GM21360 (cell line): ENCODE results near the gene PNMA8A.
"Not testable (repeated sequence)": the region's sequence is repeated elsewhere in the genome, so short reads cannot be mapped to it uniquely, and the experiment has no call there.

Source experiments
- ATAC-seq: cut with Tn5 transposase; IDR thresholded peaks from one replicate; pipeline ENCODE4 v1.9.1; 2021; ENCODE audit warnings: mild to moderate bottlenecking, moderate library complexity; ENCODE audit not compliant: unreplicated experiment

PNMA8A gene

DNA sequence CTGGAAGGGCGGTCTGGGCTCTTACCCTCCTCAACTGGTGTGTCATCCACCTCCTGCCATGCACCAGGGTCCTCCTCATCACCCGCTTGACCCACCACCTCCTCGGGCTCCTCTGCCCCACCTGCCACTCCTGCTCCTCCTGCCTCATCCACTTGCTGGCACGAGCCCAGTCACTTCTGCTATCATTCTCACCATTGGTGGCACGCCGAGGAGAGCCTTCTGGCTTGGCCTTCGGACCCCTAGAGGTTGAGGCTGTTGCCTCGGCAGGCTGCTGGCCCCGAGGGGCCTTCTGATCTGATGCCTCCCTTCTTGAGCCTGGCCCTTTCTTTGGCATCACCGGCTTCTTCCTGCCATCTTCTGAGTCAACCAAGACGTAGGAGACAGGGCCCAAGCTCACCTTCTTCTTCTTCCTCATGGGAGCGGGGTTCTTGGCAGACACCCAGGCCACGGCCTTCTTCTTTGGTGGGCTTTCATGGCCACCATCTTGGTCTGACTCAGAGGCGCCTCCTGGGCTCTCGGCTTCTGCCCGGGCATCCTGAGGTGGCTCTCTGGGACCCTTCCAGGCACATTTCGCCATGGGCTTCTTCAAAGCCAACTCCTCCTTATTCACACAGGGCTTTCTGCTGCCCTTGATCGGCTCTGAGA lies 1.7 kb downstream of the PNMA8A start:
- no peak for ATAC-seq

DNA sequence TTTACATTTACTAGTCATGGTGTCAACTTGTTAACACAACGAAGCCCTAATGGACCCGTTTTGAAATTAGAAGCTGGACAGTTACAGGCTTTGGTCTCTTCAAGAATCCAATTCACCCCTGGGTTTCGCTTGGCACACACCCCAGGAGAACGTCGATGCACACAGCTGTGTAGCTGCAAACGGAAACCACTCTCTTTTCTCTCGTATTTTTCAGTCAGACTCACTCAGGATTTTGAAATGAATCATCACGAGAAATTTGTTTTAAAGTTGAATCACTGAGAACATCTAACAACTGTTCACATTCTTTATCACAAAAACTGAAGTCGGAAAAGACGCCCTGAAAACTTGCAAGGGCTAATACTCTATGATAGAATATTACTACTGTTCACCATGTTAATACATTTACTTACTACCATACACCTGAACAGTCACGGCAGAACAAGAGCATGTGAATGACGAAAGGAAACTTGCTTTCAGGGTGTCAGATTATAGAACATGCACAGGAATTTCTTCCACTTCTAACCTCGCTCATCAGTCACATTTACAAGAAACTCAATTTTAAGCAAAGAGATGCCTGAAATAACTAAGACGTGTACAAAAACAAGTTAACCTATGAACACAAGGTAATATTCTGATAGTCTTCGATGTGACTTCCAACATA lies 4.7 kb downstream of the PNMA8A start:
- ATAC-seq, result no peak

DNA sequence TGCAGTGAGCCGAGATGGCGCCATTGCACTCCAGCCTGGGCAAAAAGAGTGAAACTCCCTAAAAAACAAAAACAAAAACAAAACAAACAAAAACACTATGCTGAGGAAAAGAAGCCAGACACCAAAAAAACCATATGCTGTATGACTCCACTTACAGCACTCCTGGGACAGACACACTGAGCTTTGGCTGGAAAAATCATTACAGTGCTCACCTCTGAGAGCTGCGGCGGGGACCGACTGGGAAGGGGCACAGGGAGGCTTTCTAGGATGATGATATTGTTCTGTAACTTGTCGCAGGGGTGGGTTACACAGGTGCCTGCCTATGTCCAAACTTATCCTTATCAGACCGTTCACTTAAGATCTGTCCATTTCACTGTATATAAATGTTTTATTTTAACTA lies 7.8 kb downstream of the PNMA8A start:
- no peak for ATAC-seq

DNA sequence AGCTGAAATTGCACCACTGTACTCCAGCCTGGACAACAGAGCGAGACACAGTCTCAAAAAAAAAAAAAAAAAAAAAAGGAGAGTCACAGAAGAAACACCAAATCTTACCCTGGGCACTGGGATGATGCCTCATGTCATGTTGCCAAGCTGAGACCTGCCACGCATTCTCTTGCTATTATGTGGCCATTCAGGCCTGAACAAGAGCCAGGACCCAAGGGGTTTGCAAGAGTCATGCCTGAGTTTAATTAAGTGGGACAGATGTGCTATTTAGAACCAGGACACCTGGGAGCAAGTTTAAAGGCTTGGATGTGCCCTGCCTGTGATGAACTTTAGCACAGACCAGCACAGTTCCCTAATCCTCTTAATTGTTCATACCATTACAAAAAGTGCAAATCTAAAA lies 9.8 kb downstream of the PNMA8A start:
- no peak for ATAC-seq

DNA sequence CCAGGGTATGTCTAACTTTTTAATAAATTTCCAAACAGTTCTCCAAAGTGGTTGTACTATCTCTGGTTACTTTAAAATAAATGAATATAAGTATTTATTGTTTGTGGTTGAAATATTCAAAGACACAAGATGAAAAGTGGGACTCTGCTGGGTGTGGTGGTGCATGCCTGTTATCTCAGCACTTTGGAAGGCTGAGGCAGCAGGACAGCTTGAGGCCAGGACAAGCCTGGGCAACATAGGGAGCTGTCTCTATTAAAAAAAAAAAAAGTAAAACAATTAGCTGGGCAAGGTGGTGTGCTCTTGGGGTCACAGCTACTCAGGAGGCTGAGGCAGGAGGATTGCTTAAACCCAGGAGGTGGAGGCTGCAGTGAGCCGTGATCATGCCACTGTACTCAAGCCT lies 10.4 kb downstream of the PNMA8A start:
- ATAC-seq, result no peak

DNA sequence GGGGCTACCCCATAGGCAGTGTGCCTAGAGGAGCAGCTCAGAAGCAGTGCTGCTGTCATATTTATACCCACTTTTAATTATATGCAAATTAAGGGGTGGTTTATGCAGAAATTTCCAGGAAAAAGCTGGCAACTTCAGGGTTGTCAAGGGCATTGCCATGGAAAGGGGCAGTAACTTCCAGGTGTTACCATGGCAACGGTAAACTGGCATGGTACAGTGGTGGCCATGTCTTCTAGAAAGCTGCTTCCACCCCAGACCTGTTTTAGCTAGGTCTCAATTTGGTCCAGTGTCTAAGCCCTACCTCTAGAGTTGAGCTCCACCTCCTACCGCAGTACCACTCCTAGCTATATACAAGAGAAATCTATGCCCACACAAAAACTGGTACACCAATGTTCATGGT lies 11.3 kb downstream of the PNMA8A start:
- ATAC-seq, result no peak

DNA sequence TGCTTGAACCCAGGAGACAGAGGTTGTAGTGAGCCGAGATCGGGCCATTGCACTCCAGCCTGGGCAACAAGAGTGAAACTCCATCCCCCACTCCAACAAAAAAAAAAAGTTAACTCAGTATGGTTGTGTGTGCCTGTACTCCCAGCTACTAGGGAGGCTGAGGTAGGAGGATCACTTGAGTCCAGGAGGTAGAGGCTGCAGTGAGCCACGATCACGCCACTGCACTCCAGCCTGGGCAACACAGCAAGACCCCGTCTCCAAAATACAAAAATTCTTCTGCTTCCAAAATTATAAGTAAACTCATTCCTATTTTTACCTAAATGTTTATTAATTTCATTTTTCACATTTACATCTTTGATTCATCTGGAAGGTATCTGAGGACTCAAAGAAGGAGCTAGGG lies 14.4 kb downstream of the PNMA8A start:
- ATAC-seq, result no peak

DNA sequence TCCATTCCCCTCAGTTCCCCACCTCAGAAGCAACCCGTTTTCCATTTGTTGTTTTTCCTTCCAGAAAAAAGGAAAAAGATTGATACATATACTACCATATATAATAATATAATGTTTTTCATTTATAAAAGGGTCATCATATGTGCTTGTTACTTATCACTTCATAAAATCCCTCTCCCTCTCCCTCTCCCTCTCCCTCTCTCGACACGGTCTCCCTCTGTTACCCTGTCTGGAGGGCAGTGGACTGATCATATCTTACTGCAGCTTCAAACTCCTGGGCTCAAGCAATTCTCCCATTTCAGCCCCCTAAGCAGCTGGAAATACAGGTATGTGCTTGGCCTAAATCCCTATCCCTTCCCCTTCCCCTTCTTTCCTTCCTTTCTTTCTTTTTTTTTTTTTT lies 17.1 kb downstream of the PNMA8A start:
- ATAC-seq, result no peak

DNA sequence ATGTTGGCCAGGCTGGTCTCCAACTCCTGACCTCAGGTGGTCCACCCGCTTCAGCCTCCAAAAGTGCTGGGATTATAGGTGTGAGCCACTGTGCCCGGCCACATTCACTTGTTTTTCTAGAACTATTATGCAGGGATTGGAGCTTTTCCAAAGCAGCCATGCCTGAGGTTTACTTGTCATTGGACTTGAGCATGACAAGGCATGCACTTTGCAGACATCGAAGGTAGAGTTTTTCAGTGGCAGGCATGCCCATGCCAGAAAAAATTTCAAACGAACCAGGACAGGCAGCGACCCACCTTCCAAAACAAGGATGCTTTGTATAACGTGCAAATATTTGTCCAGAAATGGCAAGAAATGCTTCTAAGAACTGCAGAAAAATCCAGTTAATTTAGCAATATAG lies 17.7 kb downstream of the PNMA8A start:
- ATAC-seq, result no peak

DNA sequence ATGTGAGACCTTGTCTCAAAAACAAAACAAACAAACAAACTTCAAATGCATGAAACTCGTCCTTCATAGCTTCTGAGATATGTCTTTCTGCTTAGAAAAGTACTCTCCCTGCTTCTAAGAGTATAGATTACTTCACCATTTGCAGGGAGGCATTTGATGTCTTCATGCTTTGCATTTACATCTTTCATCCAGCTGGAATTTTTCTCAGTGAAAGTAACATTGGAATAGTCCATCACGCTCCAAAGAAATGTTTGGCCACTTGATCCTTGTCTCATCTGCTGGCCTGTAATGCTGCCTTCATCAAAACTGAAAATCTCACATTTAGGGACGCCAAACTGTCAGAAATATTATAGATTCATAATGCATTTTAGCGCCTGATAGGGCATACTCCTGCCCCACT lies 19.2 kb downstream of the PNMA8A start:
- ATAC-seq, result no peak

DNA sequence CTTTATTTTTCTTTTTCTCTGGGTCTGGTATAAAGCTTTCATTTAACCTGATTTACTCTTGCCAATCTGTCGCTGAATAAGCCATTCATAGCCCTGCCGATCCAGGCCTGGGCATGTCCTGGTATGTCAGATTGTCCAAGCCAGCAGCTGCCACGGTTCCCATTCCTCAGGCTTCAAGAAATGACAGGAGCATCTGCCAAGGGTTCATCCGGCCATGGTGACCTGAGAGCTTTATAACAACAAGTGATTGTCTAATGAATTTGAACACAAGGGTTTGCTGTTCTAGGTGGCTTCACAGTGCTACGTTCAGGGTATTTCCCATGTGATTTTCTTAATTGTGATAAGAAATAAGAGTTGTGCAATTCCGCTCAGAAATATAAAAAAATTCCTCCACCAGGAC lies 20.0 kb downstream of the PNMA8A start:
- no peak for ATAC-seq

DNA sequence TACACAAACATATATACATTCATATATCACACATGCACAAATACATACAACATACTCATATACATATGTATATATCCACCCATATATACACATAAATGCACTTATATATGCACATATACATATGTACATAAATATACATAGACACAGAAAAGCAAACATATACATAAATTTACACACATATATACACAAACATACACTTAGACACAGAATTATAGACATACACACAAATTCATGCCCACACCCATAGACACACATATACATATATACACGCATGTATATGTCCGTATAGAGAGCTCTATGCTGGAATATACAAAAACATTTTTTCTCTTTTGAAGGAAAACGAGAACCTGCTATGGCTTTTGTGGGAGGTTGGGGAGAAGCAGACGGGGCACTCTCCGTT lies 20.6 kb downstream of the PNMA8A start:
- ATAC-seq, result no peak

DNA sequence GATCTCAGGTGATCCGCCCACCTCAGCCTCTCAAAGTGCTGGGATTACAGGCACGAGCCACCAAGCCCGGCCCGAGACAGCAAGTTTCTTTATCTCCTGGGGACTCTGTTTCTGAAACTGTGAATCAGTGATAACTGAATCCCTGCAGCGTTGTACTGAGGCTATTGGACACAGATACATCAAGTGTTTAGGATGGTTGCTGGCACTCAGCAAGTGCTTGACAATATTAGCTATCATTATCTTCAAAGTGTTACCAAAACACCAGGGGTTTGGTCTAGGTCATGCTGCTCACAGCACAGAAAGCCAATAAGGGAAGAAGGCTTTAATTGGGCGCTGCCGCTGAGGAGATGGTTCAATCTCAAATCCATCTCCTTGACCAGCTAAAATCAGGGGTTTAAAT lies 22.1 kb downstream of the PNMA8A start:
- no peak for ATAC-seq

DNA sequence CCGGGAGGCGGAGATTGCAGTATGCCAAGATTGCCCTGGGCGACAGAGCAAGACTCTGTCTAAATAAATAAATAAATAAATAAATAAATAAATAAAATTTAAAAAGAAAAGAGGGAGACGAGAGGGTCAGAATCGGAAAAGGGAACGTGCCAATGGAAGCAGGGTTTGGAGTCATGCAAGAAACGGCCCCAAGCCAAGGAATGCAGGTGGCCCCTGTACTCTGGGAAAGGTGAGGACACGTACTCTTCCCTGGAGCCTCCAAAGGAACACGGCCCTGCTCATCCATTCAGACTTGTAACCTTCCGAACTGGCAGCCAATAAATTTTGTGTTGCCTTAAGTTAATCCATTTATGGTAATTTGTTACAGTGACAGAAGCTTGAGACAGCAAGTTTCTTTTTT lies 22.8 kb downstream of the PNMA8A start:
- ATAC-seq, result no peak

DNA sequence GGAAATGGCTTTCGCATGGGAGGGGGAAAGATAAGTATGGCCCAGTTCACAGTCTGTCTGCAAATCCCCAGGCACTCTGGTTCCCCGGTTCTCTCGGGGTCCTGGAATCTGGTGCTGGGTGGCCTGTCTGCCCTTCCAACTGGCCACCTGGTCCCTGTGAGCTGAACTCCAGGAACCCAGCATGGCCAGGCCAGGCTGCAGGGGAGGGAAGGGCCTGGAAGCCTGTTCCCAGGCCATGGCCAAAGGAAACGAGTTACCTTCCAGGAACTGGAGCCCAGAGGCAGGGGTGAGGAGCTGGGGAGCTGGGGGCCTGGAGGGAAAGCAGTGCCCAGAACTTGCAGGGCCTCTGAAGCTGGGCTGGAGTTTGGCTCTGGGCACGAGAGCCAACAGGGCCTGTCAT lies 23.5 kb downstream of the PNMA8A start:
- no peak for ATAC-seq

DNA sequence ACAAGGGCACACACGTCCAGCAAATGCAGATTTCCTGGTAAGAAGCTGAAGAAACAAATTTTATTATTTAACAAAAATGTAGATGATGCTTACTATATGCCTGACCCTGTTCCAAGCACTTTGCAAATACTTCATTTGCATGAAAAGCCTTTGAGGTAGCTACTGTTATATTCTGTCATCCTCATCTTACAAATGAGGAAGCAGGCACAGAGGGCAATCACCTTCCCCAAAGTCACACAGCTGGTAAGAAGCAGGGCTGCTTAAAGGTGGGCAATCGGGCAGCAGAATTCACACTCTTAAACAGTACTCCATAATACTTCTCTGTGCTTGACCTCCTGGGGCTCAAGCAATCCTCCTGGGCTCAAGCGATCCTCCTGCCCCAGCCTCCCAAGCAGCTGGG lies 24.4 kb downstream of the PNMA8A start:
- ATAC-seq, result no peak

DNA sequence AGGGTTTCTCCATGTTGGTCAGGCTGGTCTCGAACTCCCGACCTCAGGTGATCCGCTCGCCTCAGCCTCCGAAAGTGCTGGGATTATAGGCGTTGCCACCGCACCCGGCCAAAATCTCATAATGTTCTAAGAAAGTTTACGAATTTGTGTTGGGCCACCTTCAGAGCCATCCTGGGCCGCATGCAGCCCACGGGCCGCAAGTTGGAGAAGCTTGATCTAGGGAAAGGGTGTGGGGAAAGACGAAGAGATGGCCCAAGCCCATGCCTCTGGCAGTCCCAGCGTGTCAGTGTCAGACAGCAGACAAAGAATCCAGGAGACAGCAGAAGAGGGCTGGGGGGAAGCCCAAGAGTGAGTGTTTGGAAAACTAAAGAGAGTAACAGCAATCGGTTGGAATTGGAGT lies 25.3 kb downstream of the PNMA8A start:
- no peak for ATAC-seq

DNA sequence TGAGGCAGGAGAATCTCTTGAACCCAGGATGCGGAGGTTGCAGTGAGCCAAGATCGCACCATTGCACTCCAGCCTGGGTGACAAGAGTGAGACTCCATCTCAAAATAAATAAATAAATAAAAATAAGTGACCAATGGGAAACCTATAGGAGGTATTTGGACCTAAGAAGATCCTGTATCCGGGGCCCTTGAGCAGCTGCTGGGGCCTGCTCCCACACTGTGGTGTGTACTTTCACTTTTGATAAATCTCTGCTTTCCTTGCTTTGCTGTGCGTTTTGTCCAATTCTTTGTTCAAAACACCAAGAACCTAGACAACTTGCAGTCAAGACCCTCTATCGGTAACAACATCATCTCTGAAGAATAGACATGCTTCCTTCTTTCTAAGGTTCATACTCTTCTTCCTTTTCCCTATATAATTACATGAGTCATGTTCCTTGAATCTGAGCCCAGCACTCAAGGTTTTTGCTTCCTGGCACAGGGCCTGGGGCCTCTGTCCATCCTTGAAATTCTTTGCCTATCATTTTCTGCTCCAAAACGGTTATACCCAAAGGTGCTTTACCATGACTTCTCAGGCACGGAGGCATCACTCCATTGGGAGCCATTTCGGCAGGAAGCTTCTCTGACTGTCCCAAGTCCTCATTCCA lies 28.4 kb downstream of the PNMA8A start:
- ATAC-seq, result no peak

DNA sequence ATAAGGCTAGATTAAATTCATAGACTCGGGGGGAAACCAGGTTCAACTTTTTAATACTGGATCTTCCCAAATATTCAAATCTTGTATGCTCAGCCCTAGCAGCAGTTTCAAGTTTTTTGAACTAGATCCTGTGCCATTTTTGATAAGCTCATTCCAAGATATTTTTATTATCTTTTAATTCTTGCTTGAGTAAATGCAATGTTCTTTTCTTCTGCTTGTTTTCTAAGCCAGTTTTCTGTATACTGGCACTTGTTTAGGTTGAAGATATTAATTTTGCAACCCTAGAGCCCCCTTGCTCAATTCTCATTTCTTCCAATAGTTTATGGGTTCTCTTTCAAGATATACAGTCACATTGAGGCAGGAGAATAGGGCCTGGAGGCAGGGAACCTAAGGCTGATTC lies 29.5 kb downstream of the PNMA8A start:
- ATAC-seq, result no peak

DNA sequence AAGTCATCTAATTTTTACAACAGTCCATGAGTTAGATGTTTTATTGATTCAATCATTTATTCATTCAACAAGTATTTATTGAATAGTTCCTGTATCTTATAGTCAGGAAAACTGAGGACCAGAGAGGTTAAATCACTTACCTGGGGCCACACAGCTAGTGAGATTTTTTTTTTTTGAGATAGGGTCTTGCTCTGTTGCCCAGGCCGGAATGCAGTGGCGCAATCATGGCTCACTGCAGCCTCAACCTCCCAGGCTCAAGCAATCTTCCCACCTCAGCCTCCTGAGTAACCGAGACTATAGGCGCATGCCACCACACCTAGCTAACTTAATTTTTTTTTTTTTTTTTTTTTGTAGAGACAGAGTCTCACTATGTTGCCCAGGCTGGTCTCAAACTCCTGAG lies 35.7 kb downstream of the PNMA8A start:
- not testable (repeated sequence) for ATAC-seq

DNA sequence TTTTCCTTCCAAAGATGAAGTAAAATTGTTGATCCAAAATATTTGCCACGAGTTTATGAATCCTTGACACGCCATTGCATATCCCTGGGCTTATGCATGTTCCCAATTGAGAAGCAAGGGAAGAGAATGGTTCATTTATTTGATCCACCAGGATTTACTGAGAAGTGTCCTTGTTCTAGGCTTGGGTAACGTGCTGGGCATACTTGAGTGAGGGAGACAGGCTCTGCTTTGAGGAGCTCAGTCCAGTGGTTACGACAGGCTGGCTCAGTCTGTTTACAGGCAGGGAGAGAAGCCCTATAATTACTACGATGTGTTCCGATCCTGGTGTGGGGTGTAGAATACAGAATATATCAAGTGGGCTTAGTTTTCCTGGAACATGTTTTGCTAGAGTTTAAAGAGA lies 36.4 kb downstream of the PNMA8A start:
- ATAC-seq, result no peak

DNA sequence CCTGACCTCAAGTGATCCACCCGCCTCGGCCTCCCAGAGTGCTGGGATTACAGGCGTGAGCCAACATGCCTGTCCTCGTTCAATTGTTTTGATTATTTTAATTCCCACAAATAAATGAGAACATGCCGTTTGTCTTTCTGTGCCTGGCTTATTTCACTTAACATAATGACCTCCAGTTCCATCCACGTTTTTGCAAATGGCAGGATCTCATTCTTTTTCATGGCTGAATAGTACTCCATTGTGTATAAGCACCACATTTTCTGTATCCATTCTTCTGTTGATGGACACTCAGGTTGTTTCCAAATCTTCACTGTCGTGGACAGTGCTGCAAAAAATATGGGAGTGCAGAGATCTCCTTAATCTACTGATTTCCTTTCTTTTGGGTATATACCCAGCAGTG lies 37.9 kb downstream of the PNMA8A start:
- not testable (repeated sequence) for ATAC-seq

DNA sequence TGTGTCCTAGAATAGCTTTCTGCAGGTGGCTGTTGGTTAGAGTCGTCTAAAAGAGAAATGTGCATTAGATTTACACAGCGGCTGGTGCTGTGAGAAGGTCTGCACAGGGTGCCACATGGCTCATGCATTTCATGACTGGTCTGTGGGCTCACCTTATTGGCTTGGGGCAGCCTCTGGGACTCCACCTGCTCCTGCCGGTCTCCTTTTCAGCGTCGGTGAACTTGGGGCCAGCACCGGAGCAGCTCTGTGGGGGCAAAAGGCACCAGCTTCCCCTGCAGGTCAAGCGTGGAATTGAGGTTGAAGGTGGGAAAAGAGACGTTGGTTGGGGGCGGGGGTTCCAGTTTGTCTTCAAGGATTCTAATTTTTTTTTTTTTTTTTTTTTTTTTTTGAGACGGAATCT lies 39.5 kb downstream of the PNMA8A start:
- ATAC-seq, result no peak
